Measurements from ENCODE around the gene CCHCR1.

DNA sequence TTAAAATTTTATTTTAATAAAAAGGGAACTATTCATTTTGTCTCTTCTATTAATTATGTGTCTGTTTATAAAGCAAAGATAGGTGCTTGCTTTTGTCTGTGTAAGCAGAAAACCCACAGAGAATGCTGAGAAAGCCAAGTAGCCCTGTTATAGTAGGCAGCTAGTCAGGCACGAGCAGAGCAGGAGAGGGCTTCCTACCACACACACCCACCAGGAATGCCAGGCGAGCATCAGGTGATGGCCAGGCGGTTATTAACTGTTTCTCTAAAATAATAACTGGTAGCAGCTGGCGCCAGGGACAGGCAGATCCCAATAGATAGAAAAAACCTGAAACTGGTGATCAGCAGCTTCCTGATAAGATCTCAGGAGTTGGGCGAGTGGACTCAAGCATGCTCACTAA is 60.9 kb downstream of the CCHCR1 start:
- TF ChIP-seq, protein P1, sequence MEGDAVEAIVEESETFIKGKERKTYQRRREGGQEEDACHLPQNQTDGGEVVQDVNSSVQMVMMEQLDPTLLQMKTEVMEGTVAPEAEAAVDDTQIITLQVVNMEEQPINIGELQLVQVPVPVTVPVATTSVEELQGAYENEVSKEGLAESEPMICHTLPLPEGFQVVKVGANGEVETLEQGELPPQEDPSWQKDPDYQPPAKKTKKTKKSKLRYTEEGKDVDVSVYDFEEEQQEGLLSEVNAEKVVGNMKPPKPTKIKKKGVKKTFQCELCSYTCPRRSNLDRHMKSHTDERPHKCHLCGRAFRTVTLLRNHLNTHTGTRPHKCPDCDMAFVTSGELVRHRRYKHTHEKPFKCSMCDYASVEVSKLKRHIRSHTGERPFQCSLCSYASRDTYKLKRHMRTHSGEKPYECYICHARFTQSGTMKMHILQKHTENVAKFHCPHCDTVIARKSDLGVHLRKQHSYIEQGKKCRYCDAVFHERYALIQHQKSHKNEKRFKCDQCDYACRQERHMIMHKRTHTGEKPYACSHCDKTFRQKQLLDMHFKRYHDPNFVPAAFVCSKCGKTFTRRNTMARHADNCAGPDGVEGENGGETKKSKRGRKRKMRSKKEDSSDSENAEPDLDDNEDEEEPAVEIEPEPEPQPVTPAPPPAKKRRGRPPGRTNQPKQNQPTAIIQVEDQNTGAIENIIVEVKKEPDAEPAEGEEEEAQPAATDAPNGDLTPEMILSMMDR (optimal IDR thresholded peaks at IDR 0.05 in 1 of 3, IDR thresholded peaks at IDR 0.05 in 1 of 3, conservative IDR thresholded peaks at IDR 0.05 in 1 of 3; ENCODE audit: extremely low read depth in 1 of 3, insufficient read depth in 2 of 3, low read length in 3 of 3), result no peak
- no peak for TF ChIP-seq EZH2 (IDR thresholded peaks at IDR 0.05; ENCODE audit: low read length)

All from keratinocyte (primary cell).